Smooth muscle cell (in vitro differentiated cells): ENCODE results near the gene SCUBE1. TPM values are rescaled to one million over a fixed set of nuclear protein-coding genes. Genes with fewer than 3 reads are reported as not detected.

Source experiments
- DNase-seq: peaks from one replicate; lab custom pipeline; 2025; ENCODE audit not compliant: unreplicated experiment; lab: John Stamatoyannopoulos, UW
- H2AFZ ChIP-seq: fragments of 200-600 bp; sonication (generic); 2 replicates; pipeline ENCODE4 v1.6.0; 2016; ENCODE audit warnings: antibody characterized with exemption, low read depth, mild to moderate bottlenecking
- H3F3A ChIP-seq: fragments of 200-600 bp; sonication (generic); 2 replicates; pipeline ENCODE4 v1.6.0; 2017; ENCODE audit warnings: antibody characterized with exemption, low read depth
- H3K27ac ChIP-seq: fragments of 200-600 bp; sonication (generic); 2 replicates; pipeline ENCODE4 v1.5.1; 2016; ENCODE audit warnings: low read depth, mild to moderate bottlenecking
- H3K27me3 ChIP-seq: fragments of 200-600 bp; sonication (generic); 2 replicates; pipeline ENCODE4 v1.6.1; 2016; ENCODE audit warnings: low read depth, mild to moderate bottlenecking
- H3K36me3 ChIP-seq: fragments of 200-600 bp; sonication (generic); 2 replicates; pipeline ENCODE4 v1.5.1; 2016; ENCODE audit warnings: low read depth
- H3K4me1 ChIP-seq: fragments of 200-600 bp; sonication (generic); 2 replicates; pipeline ENCODE4 v1.5.1; 2016; ENCODE audit warnings: low read depth
- H3K4me2 ChIP-seq: fragments of 200-600 bp; sonication (generic); 2 replicates; pipeline ENCODE4 v1.6.0; 2016; ENCODE audit warnings: mild to moderate bottlenecking
- H3K4me3 ChIP-seq: fragments of 200-600 bp; sonication (generic); 2 replicates; pipeline ENCODE4 v1.5.1; 2016; ENCODE audit warnings: mild to moderate bottlenecking
- H3K79me2 ChIP-seq: fragments of 200-600 bp; sonication (generic); 2 replicates; pipeline ENCODE4 v1.6.0; 2016; ENCODE audit warnings: low read depth, mild to moderate bottlenecking
- H3K9ac ChIP-seq: fragments of 200-600 bp; sonication (generic); 2 replicates; pipeline ENCODE4 v1.6.0; 2016; ENCODE audit warnings: low read depth
- H3K9me3 ChIP-seq: fragments of 200-600 bp; sonication (generic); replicated peaks from 2 replicates; pipeline ENCODE4 v1.5.1; 2016; ENCODE audit warnings: low read depth
- H4K20me1 ChIP-seq: fragments of 200-600 bp; sonication (generic); 2 replicates; pipeline ENCODE4 v1.6.0; 2016; ENCODE audit warnings: low read depth
- CTCF ChIP-seq: fragments of 200-600 bp; sonication (generic); IDR thresholded peaks from 2 replicates; pipeline ENCODE4 v1.5.1; 2017; ENCODE audit warnings: borderline replicate concordance, mild to moderate bottlenecking, antibody characterized with exemption; ENCODE audit not compliant: insufficient read depth, poor library complexity, severe bottlenecking
- WGBS: methylation state at CpG from one replicate; pipeline ENCODE4 v1.1.7; 2016; ENCODE audit warnings: low lambda C conversion rate; 5-methylcytosine and 5-hydroxymethylcytosine counted together
- polyA plus RNA-seq: library from polyadenylated mRNA; unstranded; fragments of >200 nt; fragmentation: Nextera tagmentation; extraction: Ambion mirVana; gene quantifications from 2 replicates; pipeline ENCODE4 v1.2.1, GENCODE V29; 2016
- total RNA-seq: library from RNA; depleted of rRNA; stranded (reverse); fragments of >200 nt; gene quantifications from 2 replicates; pipeline ENCODE4 v1.2.3, GENCODE V29; 2014

The SCUBE1 gene
- total and polyA plus RNA-seq, 2 experiments from 2014 or later: 13.4 to 16.3 TPM

- WGBS: 52% methylated on average over 7 of the region's 7 CpGs
- Histone ChIP-seq H3K36me3 (no peaks in the 10 kb centered on the region), H3K27ac (no peak overlapping the region), H2AFZ (no peak overlapping the region), H4K20me1 (no peaks in the 10 kb centered on the region), H3K27me3 (no peaks in the 10 kb centered on the region), H3F3A (no peaks in the 10 kb centered on the region), H3K9me3 (no peaks in the 10 kb centered on the region), H3K9ac (no peak overlapping the region), H3K4me2 (no peak overlapping the region), H3K79me2 (no peaks in the 10 kb centered on the region), H3K4me3 (no peak overlapping the region), H3K4me1 (no peaks in the 10 kb centered on the region)
- TF ChIP-seq CTCF: no peak
- no peak for DNase-seq
These were observed 103.9 kb downstream of the SCUBE1 start for GRCh38 chr22:43239193-43239780.

GRCh38 chr22:43238526-43239006, 104.6 kb downstream of the SCUBE1 start:
- Histone ChIP-seq H3K4me1 (no peaks in the 10 kb centered on the region), H3K9ac (no peak overlapping the region), H3K27ac (no peak overlapping the region), H3K27me3 (no peaks in the 10 kb centered on the region), H3K79me2 (no peaks in the 10 kb centered on the region), H3K36me3 (no peaks in the 10 kb centered on the region), H3K4me3 (no peak overlapping the region), H2AFZ (no peak overlapping the region), H3F3A (no peaks in the 10 kb centered on the region), H3K4me2 (no peak overlapping the region), H4K20me1 (no peaks in the 10 kb centered on the region), H3K9me3 (no peaks in the 10 kb centered on the region)
- WGBS: 89% methylated on average over 19 of the region's 19 CpGs
- no peak for DNase-seq
- TF ChIP-seq CTCF: no peak

- H3K4me1 ChIP-seq: no peaks in the 10 kb centered on the region
- no peak for DNase-seq
- no peaks in the 10 kb centered on the region for H3K36me3 ChIP-seq
- no peaks in the 10 kb centered on the region for H3K9me3 ChIP-seq
- no peak overlapping the region for H3K4me3 ChIP-seq
- no peaks in the 10 kb centered on the region for H3K79me2 ChIP-seq
- TF ChIP-seq CTCF: no peak
- no peak overlapping the region for H3K27ac ChIP-seq
- H3K4me2 ChIP-seq: no peak overlapping the region
- H3K9ac ChIP-seq: no peak overlapping the region
- 90% methylated on average over 9 of the region's 9 CpGs for WGBS
- H4K20me1 ChIP-seq: no peaks in the 10 kb centered on the region
- H2AFZ ChIP-seq: no peak overlapping the region
- H3K27me3 ChIP-seq: no peaks in the 10 kb centered on the region
- H3F3A ChIP-seq: no peaks in the 10 kb centered on the region
These were observed 105.9 kb downstream of the SCUBE1 start for GRCh38 chr22:43237280-43237679.

GRCh38 chr22:43236411-43237166, 106.6 kb downstream of the SCUBE1 start:
- no peaks in the 10 kb centered on the region for H3K9me3 ChIP-seq
- no peaks in the 10 kb centered on the region for H3F3A ChIP-seq
- DNase-seq: no peak
- no peaks in the 10 kb centered on the region for H3K27me3 ChIP-seq
- no peak overlapping the region for H3K9ac ChIP-seq
- no peak overlapping the region for H2AFZ ChIP-seq
- no peak overlapping the region for H3K27ac ChIP-seq
- WGBS: 91% methylated on average over 13 of the region's 14 CpGs
- H3K4me3 ChIP-seq: no peak overlapping the region
- H3K4me2 ChIP-seq: no peak overlapping the region
- H3K36me3 ChIP-seq: no peaks in the 10 kb centered on the region
- no peak for TF ChIP-seq CTCF
- no peaks in the 10 kb centered on the region for H3K4me1 ChIP-seq
- H4K20me1 ChIP-seq: no peaks in the 10 kb centered on the region
- no peaks in the 10 kb centered on the region for H3K79me2 ChIP-seq
